Measurements from ENCODE around the gene KANSL2. TPM values are rescaled to one million over a fixed set of nuclear protein-coding genes. Genes with fewer than 3 reads are reported as not detected.

The KANSL2 gene
- total and polyA plus RNA-seq, 9 of the 15 experiments (the other 6 are each of a cell fraction or from before 2014, with no cell fraction given): 41.1 to 89.8 (median 55.4) TPM

DNA sequence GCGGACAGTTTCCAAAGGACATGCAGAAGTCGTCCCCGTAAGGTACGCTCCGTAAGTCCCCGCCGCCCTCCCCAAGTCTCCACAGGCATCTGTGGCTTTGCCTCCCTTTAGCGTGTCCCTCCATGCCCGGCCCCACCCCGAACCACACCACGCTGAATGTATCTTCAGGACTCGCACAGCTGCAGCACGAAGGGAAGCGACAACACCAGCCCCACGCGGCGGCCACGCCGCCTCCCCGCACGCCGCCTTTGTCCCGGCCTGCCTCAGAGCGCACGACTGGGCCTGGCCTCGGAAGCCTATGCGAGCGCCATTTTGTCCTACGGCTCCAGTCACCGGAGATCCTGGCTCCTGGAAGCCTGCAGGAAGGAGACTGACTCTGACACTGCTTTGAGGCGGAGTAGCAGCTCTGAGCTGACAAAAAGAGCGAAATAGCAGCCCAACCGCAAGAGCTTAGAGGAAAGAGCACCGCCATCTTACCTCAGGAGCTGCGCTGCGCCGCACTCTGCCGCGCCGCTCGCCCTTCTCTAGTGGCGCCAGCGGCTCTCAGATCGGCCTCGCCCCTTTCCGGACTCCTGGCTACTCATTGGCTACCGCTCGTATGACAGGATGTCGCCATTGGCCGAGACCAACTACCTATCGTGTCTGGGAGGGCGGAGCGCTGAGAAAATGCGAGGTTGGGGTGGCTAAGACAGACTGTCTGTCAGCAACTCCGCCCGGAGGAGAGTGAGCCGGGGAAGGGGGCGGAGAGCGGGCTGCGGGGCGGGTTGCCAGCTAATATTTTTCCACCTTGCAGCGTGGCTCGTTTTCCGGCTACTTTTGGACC lies at the start of gene KANSL2 (continued):
- no peak for TF ChIP-seq PCBP2 (IDR thresholded peaks at IDR 0.05; ENCODE audit: low read depth, low read length, poor library complexity, severe bottlenecking)
- TF ChIP-seq HMG20A (CRISPR knock-in tag; conservative IDR thresholded peaks at IDR 0.05): no peak
- peak; percentile 20; the same call in 1 of the 2 replicates for TF ChIP-seq TCF7 (IDR thresholded peaks at IDR 0.05; ENCODE audit: borderline replicate concordance)
- TF ChIP-seq POLR2B (IDR thresholded peaks at IDR 0.05; ENCODE audit: low read depth, partially characterized antibody): peak; percentile 99
- no peak for TF ChIP-seq ZBTB34 (CRISPR knock-in tag; IDR thresholded peaks at IDR 0.05)
- TF ChIP-seq CTBP1 (IDR thresholded peaks at IDR 0.05; ENCODE audit: borderline replicate concordance): peak; percentile 84; the same call in 1 of the 2 replicates
- no peak for TF ChIP-seq XRCC3 (IDR thresholded peaks at IDR 0.05)
- TF ChIP-seq MYC (IDR thresholded peaks at IDR 0.05; ENCODE audit: low read depth, low read length): peak; percentile 90
- peak; percentile 98 for TF ChIP-seq MYC (CRISPR knock-in tag; IDR thresholded peaks at IDR 0.05; ENCODE audit: borderline replicate concordance, low read depth)
- TF ChIP-seq ZNF766 (CRISPR knock-in tag; conservative IDR thresholded peaks at IDR 0.05): peak; percentile 60; the same call in 1 of the 2 replicates
- TF ChIP-seq PHF21A (IDR thresholded peaks at IDR 0.05; ENCODE audit: borderline replicate concordance, low read depth): 0 out of 2 replicates have a peak, but pooled peaks have one; percentile 3
- no peak for TF ChIP-seq MTA2 (IDR thresholded peaks at IDR 0.05; ENCODE audit: low read depth)
- no peak for TF ChIP-seq EZH2 (IDR thresholded peaks at IDR 0.05; ENCODE audit: borderline replicate concordance, low read depth, low read length)
- no peak for TF ChIP-seq TEAD2 (tag; IDR thresholded peaks at IDR 0.05)
- TF ChIP-seq NR1H2 (CRISPR knock-in tag; IDR thresholded peaks at IDR 0.05): no peak
- 0 out of 2 replicates have a peak, but pooled peaks have one; percentile 50 for TF ChIP-seq NR2F6 (CRISPR knock-in tag; IDR thresholded peaks at IDR 0.05)
- TF ChIP-seq ZKSCAN3 (CRISPR knock-in tag; IDR thresholded peaks at IDR 0.05): no peak
- TF ChIP-seq, protein P1, sequence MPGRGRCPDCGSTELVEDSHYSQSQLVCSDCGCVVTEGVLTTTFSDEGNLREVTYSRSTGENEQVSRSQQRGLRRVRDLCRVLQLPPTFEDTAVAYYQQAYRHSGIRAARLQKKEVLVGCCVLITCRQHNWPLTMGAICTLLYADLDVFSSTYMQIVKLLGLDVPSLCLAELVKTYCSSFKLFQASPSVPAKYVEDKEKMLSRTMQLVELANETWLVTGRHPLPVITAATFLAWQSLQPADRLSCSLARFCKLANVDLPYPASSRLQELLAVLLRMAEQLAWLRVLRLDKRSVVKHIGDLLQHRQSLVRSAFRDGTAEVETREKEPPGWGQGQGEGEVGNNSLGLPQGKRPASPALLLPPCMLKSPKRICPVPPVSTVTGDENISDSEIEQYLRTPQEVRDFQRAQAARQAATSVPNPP (IDR thresholded peaks at IDR 0.05; ENCODE audit: borderline replicate concordance, insufficient read depth, insufficient read length): no peak
- TF ChIP-seq ZNF785 (CRISPR knock-in tag; IDR thresholded peaks at IDR 0.05): no peak
- TF ChIP-seq TEAD1 (CRISPR knock-in tag; IDR thresholded peaks at IDR 0.05): peak in 1 of 2 experiments; percentile 81; a peak in 2 of 4 replicates
- peak; percentile 83 for TF ChIP-seq E2F4 (CRISPR knock-in tag; IDR thresholded peaks at IDR 0.05; ENCODE audit: low read depth)
- TF ChIP-seq SFPQ (IDR thresholded peaks at IDR 0.05; ENCODE audit: low read depth, low read length): no peak

Measured in K562 (cell line).